Keratinocyte (primary cell): Measurements from ENCODE around the gene FCER2. TPM values are rescaled to one million over a fixed set of nuclear protein-coding genes. Genes with fewer than 3 reads are reported as not detected.

ENCODE experiments used
- DNase-seq: peaks from one replicate; pipeline ENCODE4 v3.0.0-alpha.2; 2011; ENCODE audit warnings: low read depth, missing footprints, low spot score
- FAIRE-seq: peaks from 2 replicates; lab custom pipeline; 2011; peaks lifted over from hg19 to GRCh38; lab: Jason Lieb, UNC
- H2AFZ ChIP-seq: 2 replicates; pipeline ENCODE4 v1.6.0; 2012; ENCODE audit warnings: low read length, control low read depth, inconsistent platforms; ENCODE audit not compliant: control insufficient read depth
- H3K27ac ChIP-seq: 2 replicates; pipeline ENCODE4 v1.5.1; 2011; ENCODE audit warnings: low read length; ENCODE audit not compliant: control insufficient read depth, insufficient read depth
- H3K27me3 ChIP-seq: 3 replicates; pipeline ENCODE4 v1.6.0; 2011; ENCODE audit warnings: low read length; ENCODE audit not compliant: control insufficient read depth, insufficient read depth; ENCODE audit errors: extremely low read depth
- H3K36me3 ChIP-seq, 2 experiments: 2 replicates in 1 of 2; 3 replicates in 1 of 2; pipeline ENCODE4 v1.5.1; 2011; ENCODE audit warnings: low read length in 2 of 2, mild to moderate bottlenecking in 1 of 2; ENCODE audit not compliant: control insufficient read depth in 2 of 2, insufficient read depth in 2 of 2; ENCODE audit errors: extremely low read depth in 1 of 2
- H3K4me1 ChIP-seq: 3 replicates; pipeline ENCODE4 v1.5.1; 2011; ENCODE audit warnings: low read length; ENCODE audit not compliant: control insufficient read depth, insufficient read depth; ENCODE audit errors: extremely low read depth
- H3K4me2 ChIP-seq: 3 replicates; pipeline ENCODE4 v1.6.0; 2011; ENCODE audit warnings: low read depth, low read length; ENCODE audit not compliant: control insufficient read depth, insufficient read depth; ENCODE audit errors: extremely low read depth
- H3K4me3 ChIP-seq, 3 experiments: fragments of 200-600 bp in 1 of 3; sonication (generic) in 1 of 3; 2 replicates in 2 of 3; 3 replicates in 1 of 3; pipeline ENCODE4 v1.5.1; 2011 to 2016; ENCODE audit warnings: low read length in 3 of 3, mild to moderate bottlenecking in 3 of 3, control low read depth in 2 of 3, inconsistent platforms in 1 of 3, low read depth in 1 of 3, mixed read lengths in 1 of 3, mixed run types in 1 of 3, moderate library complexity in 1 of 3; ENCODE audit not compliant: control insufficient read depth in 2 of 3, insufficient read depth in 2 of 3; ENCODE audit errors: extremely low read depth in 1 of 3
- H3K79me2 ChIP-seq: 2 replicates; pipeline ENCODE4 v1.6.0; 2012; ENCODE audit warnings: low read length; ENCODE audit not compliant: control insufficient read depth, insufficient read depth
- H3K9ac ChIP-seq: 3 replicates; pipeline ENCODE4 v1.6.0; 2011; ENCODE audit warnings: low read length; ENCODE audit not compliant: control insufficient read depth, insufficient read depth; ENCODE audit errors: extremely low read depth
- H3K9me1 ChIP-seq: 3 replicates; pipeline ENCODE4 v1.6.0; 2011; ENCODE audit warnings: low read length; ENCODE audit not compliant: control insufficient read depth, insufficient read depth; ENCODE audit errors: extremely low read depth
- H3K9me3 ChIP-seq: 2 replicates; pipeline ENCODE4 v1.5.1; 2012; ENCODE audit warnings: low read depth, low read length; ENCODE audit not compliant: control insufficient read depth
- H4K20me1 ChIP-seq: 3 replicates; pipeline ENCODE4 v1.6.0; 2011; ENCODE audit warnings: low read length; ENCODE audit not compliant: control insufficient read depth, insufficient read depth; ENCODE audit errors: extremely low read depth
- EZH2 ChIP-seq: IDR thresholded peaks from one replicate; pipeline ENCODE4 v1.6.1; 2012; ENCODE audit warnings: inconsistent platforms, mild to moderate bottlenecking, low read length, moderate library complexity
- dilution Hi-C: fragments of 300-500 bp; cut with MboI; formaldehyde crosslinking; loops from one replicate; pipeline ENCODE4 v1.7.0; 2020; ENCODE audit warnings: low sequenced_read_pairs; ENCODE audit not compliant: extremely low pct_ligation_motif_present
- polyA plus RNA-seq, 5 experiments: library from polyadenylated mRNA; depleted of rRNA in 3 of 5; stranded (reverse) in 3 of 5; stranded (forward) in 1 of 5; unstranded in 1 of 5; fragments of >200 nt; gene quantifications; 1 replicate in 1 of 5; 2 replicates in 3 of 5; 3 replicates in 1 of 5; pipeline versions ENCODE4 v1.2.1 to v1.2.3, GENCODE V29; 2011 to 2012; ENCODE audit warnings: missing spikeins in 2 of 5, low read depth in 1 of 5, low replicate concordance in 1 of 5
- TF ChIP-seq, protein P1 (sequence below), 3 experiments: IDR thresholded peaks in 1 of 3; conservative IDR thresholded peaks in 1 of 3; optimal IDR thresholded peaks in 1 of 3; 2 replicates in 2 of 3; 3 replicates in 1 of 3; pipeline versions ENCODE3 to v1.5.1; 2011; ENCODE audit warnings: low read length in 3 of 3, mild to moderate bottlenecking in 3 of 3, moderate library complexity in 2 of 3, control low read depth in 1 of 3, inconsistent platforms in 1 of 3; ENCODE audit not compliant: insufficient read depth in 2 of 3; ENCODE audit errors: extremely low read depth in 1 of 3

Gene FCER2
- polyA plus RNA-seq, 1 donor (not counting 4 experiments of a cell fraction or from before 2014, with no cell fraction given), result not detected

- Histone ChIP-seq H2AFZ (no peak overlapping the region), H3K27ac (no peak overlapping the region), H3K9me3 (no peaks in the 10 kb centered on the region), H3K9ac (no peak overlapping the region), H3K36me3 (peaks cover 4 to 15% of the 10 kb centered on the region in 2 experiments), H3K4me1 (no peaks in the 10 kb centered on the region), H3K4me2 (no peak overlapping the region), H3K4me3 (no peak overlapping the region), H3K9me1 (no peaks in the 10 kb centered on the region), H4K20me1 (no peaks in the 10 kb centered on the region), H3K79me2 (no peaks in the 10 kb centered on the region), H3K27me3 (no peaks in the 10 kb centered on the region)
- dilution Hi-C loops, result no loop called here
- DNase-seq (no peak), FAIRE-seq (no peak)
- TF ChIP-seq, protein P1, sequence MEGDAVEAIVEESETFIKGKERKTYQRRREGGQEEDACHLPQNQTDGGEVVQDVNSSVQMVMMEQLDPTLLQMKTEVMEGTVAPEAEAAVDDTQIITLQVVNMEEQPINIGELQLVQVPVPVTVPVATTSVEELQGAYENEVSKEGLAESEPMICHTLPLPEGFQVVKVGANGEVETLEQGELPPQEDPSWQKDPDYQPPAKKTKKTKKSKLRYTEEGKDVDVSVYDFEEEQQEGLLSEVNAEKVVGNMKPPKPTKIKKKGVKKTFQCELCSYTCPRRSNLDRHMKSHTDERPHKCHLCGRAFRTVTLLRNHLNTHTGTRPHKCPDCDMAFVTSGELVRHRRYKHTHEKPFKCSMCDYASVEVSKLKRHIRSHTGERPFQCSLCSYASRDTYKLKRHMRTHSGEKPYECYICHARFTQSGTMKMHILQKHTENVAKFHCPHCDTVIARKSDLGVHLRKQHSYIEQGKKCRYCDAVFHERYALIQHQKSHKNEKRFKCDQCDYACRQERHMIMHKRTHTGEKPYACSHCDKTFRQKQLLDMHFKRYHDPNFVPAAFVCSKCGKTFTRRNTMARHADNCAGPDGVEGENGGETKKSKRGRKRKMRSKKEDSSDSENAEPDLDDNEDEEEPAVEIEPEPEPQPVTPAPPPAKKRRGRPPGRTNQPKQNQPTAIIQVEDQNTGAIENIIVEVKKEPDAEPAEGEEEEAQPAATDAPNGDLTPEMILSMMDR (optimal IDR thresholded peaks at IDR 0.05 in 1 of 3, IDR thresholded peaks at IDR 0.05 in 1 of 3, conservative IDR thresholded peaks at IDR 0.05 in 1 of 3; ENCODE audit: extremely low read depth in 1 of 3, insufficient read depth in 2 of 3, low read length in 3 of 3), result no peak
- no peak for TF ChIP-seq EZH2
These were observed 55.6 kb downstream of the FCER2 start for GRCh38 chr19:7646426-7646700.

DNA sequence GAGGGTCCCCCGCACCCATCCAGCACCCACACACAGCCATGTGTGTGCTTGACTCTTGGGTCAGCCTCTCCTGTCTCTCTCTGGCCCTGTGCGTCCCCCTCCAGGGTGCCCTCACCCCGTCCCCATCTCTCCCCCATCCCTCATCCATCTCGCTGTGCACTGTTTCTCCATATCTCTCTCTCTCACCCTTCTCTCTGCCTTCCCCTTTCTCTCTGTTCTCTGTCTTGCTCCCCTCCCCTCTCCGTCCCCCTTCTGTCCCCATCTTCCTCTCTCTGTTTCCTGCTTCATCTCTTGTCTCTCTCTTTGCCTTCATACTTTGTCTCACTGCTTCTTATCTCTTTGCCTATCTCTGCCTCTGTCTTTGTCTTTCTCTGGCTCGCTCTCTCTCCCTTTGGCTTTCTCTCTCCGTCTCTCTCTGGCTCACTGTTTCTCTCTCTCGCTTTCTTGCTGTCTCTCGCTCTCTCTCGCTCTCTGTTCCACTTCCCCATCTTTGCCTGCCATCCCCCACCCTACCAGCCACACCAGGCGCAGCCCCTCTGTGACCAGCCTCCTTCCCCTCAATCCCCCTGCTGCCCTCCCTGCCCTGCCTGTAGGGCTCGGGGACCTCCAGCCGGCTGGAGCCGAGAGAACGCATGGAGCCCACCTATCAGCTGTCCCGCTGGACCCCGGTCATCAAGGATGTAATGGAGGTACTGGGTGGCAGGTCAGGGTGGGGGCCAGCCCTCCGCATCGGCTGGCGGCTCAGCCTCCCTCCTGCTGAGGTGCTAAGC, 56.1 kb downstream of the FCER2 start:
- peaks cover 4 to 15% of the 10 kb centered on the region in 2 experiments for H3K36me3 ChIP-seq

More for the DNA sequence above, 56.1 kb downstream of the FCER2 start:
- TF ChIP-seq EZH2, result no peak
- TF ChIP-seq, protein P1 (optimal IDR thresholded peaks at IDR 0.05 in 1 of 3, IDR thresholded peaks at IDR 0.05 in 1 of 3, conservative IDR thresholded peaks at IDR 0.05 in 1 of 3; ENCODE audit: extremely low read depth in 1 of 3, insufficient read depth in 2 of 3, low read length in 3 of 3), result no peak
- H3K79me2 ChIP-seq, result no peaks in the 10 kb centered on the region
- no peaks in the 10 kb centered on the region for H3K9me1 ChIP-seq
- dilution Hi-C loops, result no loop called here
- H3K4me3 ChIP-seq, result no peak overlapping the region
- DNase-seq (no peak), FAIRE-seq (no peak)
- H3K9me3 ChIP-seq, result no peaks in the 10 kb centered on the region
- no peaks in the 10 kb centered on the region for H3K4me1 ChIP-seq
- H2AFZ ChIP-seq, result no peak overlapping the region
- no peaks in the 10 kb centered on the region for H3K27me3 ChIP-seq
- no peak overlapping the region for H3K4me2 ChIP-seq
- H3K9ac ChIP-seq, result no peak overlapping the region
- H4K20me1 ChIP-seq, result no peaks in the 10 kb centered on the region
- H3K27ac ChIP-seq, result no peak overlapping the region
